GM18519 (cell line): ENCODE measurements around the gene PPP2R5D.
"Not testable (repeated sequence)": the region's sequence is repeated elsewhere in the genome, so short reads cannot be mapped to it uniquely, and the experiment has no call there.

Source experiments
- ATAC-seq: cut with Tn5 transposase; IDR thresholded peaks from one replicate; pipeline ENCODE4 v1.9.1; 2021; ENCODE audit warnings: mild to moderate bottlenecking, moderate library complexity; ENCODE audit not compliant: unreplicated experiment, low FRiP score

The PPP2R5D gene

GRCh38 chr6:42988486-42989020 lies 4.2 kb downstream of the PPP2R5D start:
- no peak for ATAC-seq

GRCh38 chr6:42989923-42990322 lies 5.6 kb downstream of the PPP2R5D start:
- no peak for ATAC-seq

GRCh38 chr6:42993445-42993844 lies 9.1 kb downstream of the PPP2R5D start:
- ATAC-seq = no peak

- ATAC-seq = no peak
Observed at GRCh38 chr6:42996513-42996912, 12.1 kb downstream of the PPP2R5D start.

GRCh38 chr6:42998205-42998604 lies 13.8 kb downstream of the PPP2R5D start:
- not testable (repeated sequence) for ATAC-seq

- ATAC-seq = no peak
Observed at GRCh38 chr6:43001843-43002242, 17.5 kb downstream of the PPP2R5D start.

- no peak for ATAC-seq
Observed at GRCh38 chr6:43005844-43006243, 21.5 kb downstream of the PPP2R5D start.

GRCh38 chr6:43006251-43006650 lies 21.9 kb downstream of the PPP2R5D start:
- ATAC-seq = no peak

GRCh38 chr6:43007126-43007525 lies 22.8 kb downstream of the PPP2R5D start:
- ATAC-seq = no peak

- no peak for ATAC-seq
Observed at GRCh38 chr6:43009124-43009523, 24.8 kb downstream of the PPP2R5D start.

- ATAC-seq = no peak
Observed at GRCh38 chr6:43011207-43011606, 26.8 kb downstream of the PPP2R5D start.

- no peak for ATAC-seq
Observed at GRCh38 chr6:43012364-43012763, 28.0 kb downstream of the PPP2R5D start.

GRCh38 chr6:43013097-43013842 lies 28.9 kb downstream of the PPP2R5D start:
- ATAC-seq = no peak

- ATAC-seq = peak; percentile 82
Observed at GRCh38 chr6:43013843-43014433, 29.6 kb downstream of the PPP2R5D start, which contains the start of the genes KLHDC3 and MEA1. Gene KLHDC3 (plus strand): TSS chr6:43014249. CDS start chr6:43017193, 2,944 bp downstream. Gene MEA1 (minus strand): TSS chr6:43013946. CDS start chr6:43013813, 133 bp downstream.

GRCh38 chr6:43014434-43014909 lies 30.1 kb downstream of the PPP2R5D start:
- ATAC-seq = no peak

GRCh38 chr6:43016176-43016942 lies 32.0 kb downstream of the PPP2R5D start:
- no peak for ATAC-seq

- ATAC-seq = no peak
Observed at GRCh38 chr6:43016943-43017334, 32.6 kb downstream of the PPP2R5D start.

- ATAC-seq = no peak
Observed at GRCh38 chr6:43019152-43019551, 34.8 kb downstream of the PPP2R5D start.

GRCh38 chr6:43020052-43020705 lies 35.8 kb downstream of the PPP2R5D start:
- no peak for ATAC-seq

- no peak for ATAC-seq
Observed at GRCh38 chr6:43020847-43021246, 36.5 kb downstream of the PPP2R5D start.
